Tibial nerve (tissue), 3 donors: Measurements from ENCODE around the gene PIGR.

ENCODE experiments used
- CTCF ChIP-seq, 5 experiments: fragments of 200-600 bp in 3 of 5; fragments of 450-650 bp in 2 of 5; sonication (generic) in 3 of 5; IDR thresholded peaks; one replicate each; pipeline ENCODE4 v1.5.1; 2016 to 2019; ENCODE audit warnings: antibody characterized with exemption in 5 of 5, mild to moderate bottlenecking in 3 of 5, moderate library complexity in 2 of 5
- POLR2A ChIP-seq, 2 donors: fragments of 450-650 bp; IDR thresholded peaks; one replicate each; pipeline ENCODE4 v1.6.1; 2017; ENCODE audit warnings: antibody characterized with exemption in 2 of 2, mild to moderate bottlenecking in 2 of 2, moderate library complexity in 2 of 2

GRCh38 chr1:206916000-206916709 is 30.1 kb downstream of the PIGR start:
- TF ChIP-seq POLR2A (IDR thresholded peaks at IDR 0.05) (no peak), CTCF (IDR thresholded peaks at IDR 0.05) (no peak)
